HepG2 (cell line): Measurements from ENCODE around the gene STRIP1. TPM values are rescaled to one million over a fixed set of nuclear protein-coding genes. Genes with fewer than 3 reads are reported as not detected.

Experiments used
- ATAC-seq: fragments of 200-7000 bp; cut with Tn5 transposase; 3 replicates; pipeline ENCODE4 v1.9.1; 2020; ENCODE audit warnings: mild to moderate bottlenecking, moderate library complexity
- BruUV-seq: library from RNA; stranded (reverse); fragments of 400-500 nt; replicated peaks from 2 replicates; lab custom pipeline; 2021; lab: Mats Ljungman, UMichigan
- CTCF ChIA-PET: fragments of 300-600 bp; formaldehyde crosslinking; extraction: SDS; loops from one replicate; lab custom pipeline; 2021; ENCODE audit warnings: low total read pairs, inconsistent platforms, low intra/inter-chr PET ratio; lab: Yijun Ruan, JAX
- POLR2A ChIA-PET: fragments of 350-600 bp; sonication (Branson Sonifier 250); formaldehyde crosslinking; loops from one replicate; lab custom pipeline; 2020; ENCODE audit warnings: antibody characterized with exemption, inconsistent platforms; lab: Yijun Ruan, JAX
- DNase-seq: peaks from one replicate; pipeline ENCODE4 v3.0.0-alpha.2; 2015; ENCODE audit warnings: low spot score
- FAIRE-seq: peaks from 3 replicates; lab custom pipeline; 2011; peaks lifted over from hg19 to GRCh38; lab: Jason Lieb, UNC
- H2AFZ ChIP-seq: one replicate; pipeline ENCODE4 v1.6.1; 2011; ENCODE audit warnings: low read length, inconsistent platforms
- H3K27ac ChIP-seq: fragments of 300-600 bp; 3 replicates; pipeline ENCODE4 v1.8.0; 2011; ENCODE audit warnings: mixed run types, mild to moderate bottlenecking, mixed read lengths, low read length, inconsistent platforms; ENCODE audit not compliant: insufficient read depth; ENCODE audit errors: extremely low read length
- H3K27me3 ChIP-seq, 2 experiments: fragments of 200-600 bp in 1 of 2; 2 replicates in 1 of 2; 3 replicates in 1 of 2; pipeline versions ENCODE4 v1.6.0 to v1.8.0; 2011; ENCODE audit warnings: low read length in 2 of 2, mild to moderate bottlenecking in 2 of 2, moderate library complexity in 2 of 2, inconsistent platforms in 1 of 2; ENCODE audit not compliant: insufficient read depth in 2 of 2, control insufficient read depth in 1 of 2
- H3K36me3 ChIP-seq, 2 experiments: fragments of 200-600 bp in 1 of 2; replicated peaks in 1 of 2; 2 replicates in 1 of 2; 3 replicates in 1 of 2; pipeline versions ENCODE4 v1.5.1 to v1.8.0; 2011; ENCODE audit warnings: low read length in 2 of 2, inconsistent platforms in 1 of 2; ENCODE audit not compliant: insufficient read depth in 2 of 2, control insufficient read depth in 1 of 2
- H3K4me1 ChIP-seq: 2 replicates; pipeline ENCODE4 v1.5.1; 2012; ENCODE audit warnings: low read length, inconsistent platforms; ENCODE audit not compliant: insufficient read depth
- H3K4me2 ChIP-seq: 2 replicates; pipeline ENCODE4 v1.6.0; 2011; ENCODE audit warnings: low read depth, low read length, inconsistent platforms
- H3K4me3 ChIP-seq, 3 experiments: fragments of 200-600 bp in 1 of 3; sonication (generic), shearing (Covaris generic) in 1 of 3; replicated peaks in 1 of 3; 2 replicates each; pipeline ENCODE4 v1.5.1; 2011 to 2016; ENCODE audit warnings: low read length in 3 of 3, inconsistent platforms in 2 of 3, low read depth in 2 of 3, mild to moderate bottlenecking in 2 of 3, control low read depth in 1 of 3, mixed read lengths in 1 of 3; ENCODE audit not compliant: insufficient read depth in 1 of 3
- H3K79me2 ChIP-seq: one replicate; pipeline ENCODE4 v1.6.1; 2011; ENCODE audit warnings: low read length, inconsistent platforms; ENCODE audit not compliant: insufficient read depth
- H3K9ac ChIP-seq: 2 replicates; pipeline ENCODE4 v1.6.0; 2011; ENCODE audit warnings: mild to moderate bottlenecking, low read depth, low read length, inconsistent platforms; ENCODE audit not compliant: insufficient read depth
- H3K9me3 ChIP-seq: 2 replicates; pipeline ENCODE4 v1.5.1; 2012; ENCODE audit warnings: mild to moderate bottlenecking, low read length
- H4K20me1 ChIP-seq: 2 replicates; pipeline ENCODE4 v1.6.0; 2011; ENCODE audit warnings: inconsistent platforms, mild to moderate bottlenecking, low read length, moderate library complexity; ENCODE audit not compliant: insufficient read depth
- GPN1 ChIP-seq: sonication (generic); formaldehyde crosslinking; IDR thresholded peaks from 2 replicates; pipeline ENCODE4 v1.5.1; 2020; ENCODE audit warnings: missing genetic modification reagents, borderline replicate concordance
- HOXA7 ChIP-seq: sonication (generic); formaldehyde crosslinking; IDR thresholded peaks from 2 replicates; pipeline ENCODE4 v1.8.1; 2022; ENCODE audit warnings: mild to moderate bottlenecking, missing genetic modification reagents, moderate library complexity
- IRF2 ChIP-seq: IDR thresholded peaks from 2 replicates; pipeline ENCODE4 v1.6.1; 2018; ENCODE audit warnings: missing genetic modification reagents, missing compliant biosample characterization
- IRX3 ChIP-seq: sonication (generic); formaldehyde crosslinking; IDR thresholded peaks from 2 replicates; pipeline ENCODE4 v1.8.1; 2023; ENCODE audit warnings: mild to moderate bottlenecking, low read depth, missing genetic modification reagents, borderline replicate concordance
- MEF2D ChIP-seq: sonication (generic); formaldehyde crosslinking; IDR thresholded peaks from 2 replicates; pipeline ENCODE4 v1.5.1; 2020; ENCODE audit warnings: mild to moderate bottlenecking, missing genetic modification reagents
- MYC ChIP-seq: sonication (generic); formaldehyde crosslinking; IDR thresholded peaks from 2 replicates; pipeline ENCODE4 v1.9.0; 2021; ENCODE audit warnings: missing genetic modification reagents, borderline replicate concordance
- PHF21A ChIP-seq: sonication (generic); formaldehyde crosslinking; IDR thresholded peaks from 2 replicates; pipeline ENCODE4 v1.5.0; 2020; ENCODE audit warnings: mild to moderate bottlenecking, missing genetic modification reagents
- RXRB ChIP-seq: IDR thresholded peaks from 2 replicates; pipeline ENCODE4 v1.6.1; 2016; ENCODE audit warnings: borderline replicate concordance, missing genetic modification reagents, missing compliant biosample characterization
- SETDB1 ChIP-seq: sonication (generic); formaldehyde crosslinking; IDR thresholded peaks from 2 replicates; pipeline ENCODE4 v1.5.1; 2020; ENCODE audit warnings: missing genetic modification reagents, mild to moderate bottlenecking, borderline replicate concordance
- SP1 ChIP-seq, 2 experiments: fragments of 450-650 bp in 1 of 2; sonication (generic) in 1 of 2; formaldehyde crosslinking in 1 of 2; IDR thresholded peaks; 2 replicates each; pipeline versions ENCODE4 v1.4.0 to v1.6.1; 2016 to 2020; ENCODE audit warnings: missing genetic modification reagents in 1 of 2
- XBP1 ChIP-seq: sonication (generic); formaldehyde crosslinking; IDR thresholded peaks from 2 replicates; pipeline ENCODE4 v1.5.0; 2020; ENCODE audit warnings: missing genetic modification reagents
- ZNF331 ChIP-seq: sonication (generic); formaldehyde crosslinking; IDR thresholded peaks from 2 replicates; pipeline ENCODE4 v1.4.0; 2020; ENCODE audit warnings: missing genetic modification reagents
- ZNF468 ChIP-seq: sonication (generic); formaldehyde crosslinking; IDR thresholded peaks from 2 replicates; pipeline ENCODE4 v1.8.0; 2022; ENCODE audit warnings: mild to moderate bottlenecking, moderate library complexity, missing genetic modification reagents
- ZNF510 ChIP-seq: sonication (generic); formaldehyde crosslinking; IDR thresholded peaks from 2 replicates; pipeline ENCODE4 v1.4.0; 2020; ENCODE audit warnings: low read depth, mild to moderate bottlenecking, missing genetic modification reagents
- ZNF547 ChIP-seq: sonication (generic); formaldehyde crosslinking; IDR thresholded peaks from 2 replicates; pipeline ENCODE4 v1.5.1; 2020; ENCODE audit warnings: mild to moderate bottlenecking, missing genetic modification reagents
- ZNF780A ChIP-seq: sonication (generic); formaldehyde crosslinking; IDR thresholded peaks from 2 replicates; pipeline ENCODE4 v1.8.0; 2022; ENCODE audit warnings: mild to moderate bottlenecking, missing genetic modification reagents, moderate library complexity
- ZSCAN21 ChIP-seq: sonication (generic); formaldehyde crosslinking; IDR thresholded peaks from 2 replicates; pipeline ENCODE4 v1.8.0; 2022; ENCODE audit warnings: mild to moderate bottlenecking, missing genetic modification reagents, moderate library complexity, borderline replicate concordance
- WGBS: methylation state at CpG from one replicate; pipeline ENCODE4 v1.1.6; 2017; ENCODE audit warnings: low lambda C conversion rate; 5-methylcytosine and 5-hydroxymethylcytosine counted together
- in situ Hi-C: cut with HindIII; loops from 2 replicates; pipeline ENCODE4 v1.10.0; 2017; ENCODE audit warnings: low pct_unique_long_range_greater_than_20kb; ENCODE audit not compliant: extremely low pct_ligation_motif_present
- intact Hi-C: fragments of 100-400 bp; cut with micrococcal nuclease; formaldehyde crosslinking; loops from one replicate; pipeline ENCODE4 v1.10.0; 2022; ENCODE audit not compliant: unreplicated experiment
- polyA plus RNA-seq, 8 experiments: library from polyadenylated mRNA; depleted of rRNA in 3 of 8; stranded (reverse) in 7 of 8; unstranded in 1 of 8; fragments of >200 nt; fragmentation: Illumina TruSeq in 4 of 8; extraction: Trizol in 4 of 8; gene quantifications; 2 replicates each; pipeline versions ENCODE4 v1.2.1 to v1.2.3, GENCODE V29; 2011 to 2016; ENCODE audit warnings: low read depth in 4 of 8, missing spikeins in 1 of 8, mixed read lengths in 1 of 8; ENCODE audit not compliant: insufficient read depth in 1 of 8
- total RNA-seq, 5 experiments: library from RNA; depleted of rRNA; stranded (reverse); fragments of >200 nt; fragmentation: Illumina TruSeq; extraction: Trizol; gene quantifications; 2 replicates each; pipeline ENCODE4 v1.2.3, GENCODE V29; 2016; ENCODE audit warnings: low read depth in 1 of 5
- TF ChIP-seq, protein P1 (sequence below): sonication (generic); formaldehyde crosslinking; IDR thresholded peaks from 2 replicates; pipeline ENCODE4 v1.5.0; 2020; ENCODE audit warnings: missing genetic modification reagents, mild to moderate bottlenecking, borderline replicate concordance
- TF ChIP-seq, protein P2 (sequence below): sonication (generic); formaldehyde crosslinking; IDR thresholded peaks from 2 replicates; pipeline ENCODE4 v1.5.1; 2020; ENCODE audit warnings: mild to moderate bottlenecking, missing genetic modification reagents, moderate library complexity

The STRIP1 gene
- total and polyA plus RNA-seq, 2 of the 13 experiments (the other 11 are each of a cell fraction or from before 2014, with no cell fraction given), result 20.9 to 27.9 TPM

DNA sequence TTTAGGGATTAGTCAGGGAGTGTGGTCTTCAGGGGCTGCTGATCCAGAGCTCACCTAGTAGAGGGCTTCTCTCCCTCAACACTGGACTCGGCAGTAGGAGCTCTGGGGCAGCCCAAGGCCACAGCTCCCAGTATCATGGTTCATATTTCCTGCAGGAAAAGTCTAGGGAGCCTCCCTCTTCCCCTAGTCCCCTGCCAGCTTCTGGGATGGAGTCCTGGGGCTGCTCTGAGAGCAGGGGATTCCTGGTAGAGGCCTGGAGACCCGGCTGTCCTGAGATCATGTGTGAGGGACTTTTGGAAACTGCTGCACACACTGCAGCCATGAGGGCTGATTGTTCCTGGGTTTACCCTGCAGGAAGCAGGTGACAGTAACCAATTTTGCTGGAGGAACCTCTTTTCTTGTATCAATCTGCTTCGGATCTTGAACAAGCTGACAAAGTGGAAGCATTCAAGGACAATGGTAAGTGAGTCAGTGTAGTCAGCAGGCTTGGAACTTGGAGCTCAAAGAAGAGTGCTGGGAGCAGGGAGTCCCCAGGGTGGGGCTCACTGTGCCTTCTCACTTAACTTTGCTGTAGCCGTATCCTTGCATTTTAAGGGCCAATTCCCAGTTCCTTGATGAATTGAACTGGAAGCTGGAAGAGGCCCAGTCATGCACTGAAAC, 16.3 kb downstream of the STRIP1 start (continued):
- TF ChIP-seq ZSCAN21 (CRISPR knock-in tag) (no peak), RXRB (CRISPR knock-in tag) (no peak), ZNF510 (CRISPR knock-in tag) (no peak), MEF2D (CRISPR knock-in tag) (no peak), MYC (no peak)

DNA sequence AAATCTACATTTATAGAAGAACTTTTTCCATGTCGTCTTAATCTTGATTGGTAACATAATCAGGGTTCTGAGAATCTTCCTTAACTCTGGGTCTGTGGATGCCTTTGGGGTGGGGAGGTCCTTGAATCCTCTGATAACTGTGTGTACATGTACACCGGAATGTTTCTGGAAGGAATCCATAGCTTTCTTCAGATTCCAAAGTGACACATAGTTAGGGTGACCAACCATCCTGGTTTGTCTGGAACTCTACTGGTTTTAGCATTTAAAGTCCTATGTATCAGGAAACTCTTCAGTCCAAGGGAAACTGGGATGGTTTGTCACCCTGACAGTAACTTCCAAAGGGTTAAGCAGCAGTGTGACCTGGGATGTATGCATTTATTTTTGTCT, 16.8 kb downstream of the STRIP1 start:
- Histone ChIP-seq H3K9ac (no peak overlapping the region), H3K4me1 (peaks cover 32% of the 10 kb centered on the region), H3K4me3 (no peak overlapping the region), H3K9me3 (no peaks in the 10 kb centered on the region), H3K4me2 (no peak overlapping the region), H2AFZ (no peak overlapping the region), H3K27ac (no peak overlapping the region), H3K79me2 (no peaks in the 10 kb centered on the region), H3K36me3 (peaks cover 37 to 81% of the 10 kb centered on the region in 2 experiments), H4K20me1 (0 out of 2 replicates have a peak, but pooled peaks cover 3% of the 10 kb centered on the region), H3K27me3 (no peaks in the 10 kb centered on the region)
- in situ Hi-C loops, result loop anchor here (5.0 kb wide), 1 partner anchor 56 kb away; no protein-coding TSS in a partner anchor
- ChIA-PET POLR2A (no interaction called here), CTCF (no interaction called here)
- WGBS, result 92% methylated on average over 2 of the region's 2 CpGs
- DNase-seq (no peak), ATAC-seq (no peak), FAIRE-seq (no peak)
- no TSS peak for BruUV-seq
- intact Hi-C loops, result no loop called here
- TF ChIP-seq SP1 (IDR thresholded peaks at IDR 0.05) (no peak), SP1 (CRISPR knock-in tag; IDR thresholded peaks at IDR 0.05) (no peak), XBP1 (no peak), GPN1 (no peak), IRX3 (CRISPR knock-in tag) (no peak), ZNF780A (CRISPR knock-in tag) (no peak), IRF2 (no peak), PHF21A (no peak), SETDB1 (CRISPR knock-in tag) (no peak), ZNF468 (CRISPR knock-in tag) (no peak), ZNF331 (CRISPR knock-in tag) (no peak), HOXA7 (CRISPR knock-in tag) (no peak), ZNF547 (CRISPR knock-in tag) (no peak)
- TF ChIP-seq, protein P1, sequence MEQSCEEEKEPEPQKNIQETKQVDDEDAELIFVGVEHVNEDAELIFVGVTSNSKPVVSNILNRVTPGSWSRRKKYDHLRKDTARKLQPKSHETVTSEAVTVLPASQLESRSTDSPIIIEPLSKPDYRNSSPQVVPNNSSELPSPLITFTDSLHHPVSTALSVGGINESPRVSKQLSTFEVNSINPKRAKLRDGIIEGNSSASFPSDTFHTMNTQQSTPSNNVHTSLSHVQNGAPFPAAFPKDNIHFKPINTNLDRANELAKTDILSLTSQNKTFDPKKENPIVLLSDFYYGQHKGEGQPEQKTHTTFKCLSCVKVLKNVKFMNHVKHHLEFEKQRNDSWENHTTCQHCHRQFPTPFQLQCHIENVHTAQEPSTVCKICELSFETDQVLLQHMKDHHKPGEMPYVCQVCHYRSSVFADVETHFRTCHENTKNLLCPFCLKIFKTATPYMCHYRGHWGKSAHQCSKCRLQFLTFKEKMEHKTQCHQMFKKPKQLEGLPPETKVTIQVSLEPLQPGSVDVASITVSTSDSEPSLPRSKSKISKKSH, result no peak
- TF ChIP-seq, protein P2, sequence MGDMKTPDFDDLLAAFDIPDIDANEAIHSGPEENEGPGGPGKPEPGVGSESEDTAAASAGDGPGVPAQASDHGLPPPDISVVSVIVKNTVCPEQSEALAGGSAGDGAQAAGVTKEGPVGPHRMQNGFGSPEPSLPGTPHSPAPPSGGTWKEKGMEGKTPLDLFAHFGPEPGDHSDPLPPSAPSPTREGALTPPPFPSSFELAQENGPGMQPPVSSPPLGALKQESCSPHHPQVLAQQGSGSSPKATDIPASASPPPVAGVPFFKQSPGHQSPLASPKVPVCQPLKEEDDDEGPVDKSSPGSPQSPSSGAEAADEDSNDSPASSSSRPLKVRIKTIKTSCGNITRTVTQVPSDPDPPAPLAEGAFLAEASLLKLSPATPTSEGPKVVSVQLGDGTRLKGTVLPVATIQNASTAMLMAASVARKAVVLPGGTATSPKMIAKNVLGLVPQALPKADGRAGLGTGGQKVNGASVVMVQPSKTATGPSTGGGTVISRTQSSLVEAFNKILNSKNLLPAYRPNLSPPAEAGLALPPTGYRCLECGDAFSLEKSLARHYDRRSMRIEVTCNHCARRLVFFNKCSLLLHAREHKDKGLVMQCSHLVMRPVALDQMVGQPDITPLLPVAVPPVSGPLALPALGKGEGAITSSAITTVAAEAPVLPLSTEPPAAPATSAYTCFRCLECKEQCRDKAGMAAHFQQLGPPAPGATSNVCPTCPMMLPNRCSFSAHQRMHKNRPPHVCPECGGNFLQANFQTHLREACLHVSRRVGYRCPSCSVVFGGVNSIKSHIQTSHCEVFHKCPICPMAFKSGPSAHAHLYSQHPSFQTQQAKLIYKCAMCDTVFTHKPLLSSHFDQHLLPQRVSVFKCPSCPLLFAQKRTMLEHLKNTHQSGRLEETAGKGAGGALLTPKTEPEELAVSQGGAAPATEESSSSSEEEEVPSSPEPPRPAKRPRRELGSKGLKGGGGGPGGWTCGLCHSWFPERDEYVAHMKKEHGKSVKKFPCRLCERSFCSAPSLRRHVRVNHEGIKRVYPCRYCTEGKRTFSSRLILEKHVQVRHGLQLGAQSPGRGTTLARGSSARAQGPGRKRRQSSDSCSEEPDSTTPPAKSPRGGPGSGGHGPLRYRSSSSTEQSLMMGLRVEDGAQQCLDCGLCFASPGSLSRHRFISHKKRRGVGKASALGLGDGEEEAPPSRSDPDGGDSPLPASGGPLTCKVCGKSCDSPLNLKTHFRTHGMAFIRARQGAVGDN, result no peak
